GM21737 (cell line): ENCODE measurements around the gene KARS1.

Experiments used
- ATAC-seq: cut with Tn5 transposase; IDR thresholded peaks from one replicate; pipeline ENCODE4 v1.9.1; 2021; ENCODE audit warnings: mild to moderate bottlenecking, moderate library complexity; ENCODE audit not compliant: unreplicated experiment

KARS1 gene

DNA sequence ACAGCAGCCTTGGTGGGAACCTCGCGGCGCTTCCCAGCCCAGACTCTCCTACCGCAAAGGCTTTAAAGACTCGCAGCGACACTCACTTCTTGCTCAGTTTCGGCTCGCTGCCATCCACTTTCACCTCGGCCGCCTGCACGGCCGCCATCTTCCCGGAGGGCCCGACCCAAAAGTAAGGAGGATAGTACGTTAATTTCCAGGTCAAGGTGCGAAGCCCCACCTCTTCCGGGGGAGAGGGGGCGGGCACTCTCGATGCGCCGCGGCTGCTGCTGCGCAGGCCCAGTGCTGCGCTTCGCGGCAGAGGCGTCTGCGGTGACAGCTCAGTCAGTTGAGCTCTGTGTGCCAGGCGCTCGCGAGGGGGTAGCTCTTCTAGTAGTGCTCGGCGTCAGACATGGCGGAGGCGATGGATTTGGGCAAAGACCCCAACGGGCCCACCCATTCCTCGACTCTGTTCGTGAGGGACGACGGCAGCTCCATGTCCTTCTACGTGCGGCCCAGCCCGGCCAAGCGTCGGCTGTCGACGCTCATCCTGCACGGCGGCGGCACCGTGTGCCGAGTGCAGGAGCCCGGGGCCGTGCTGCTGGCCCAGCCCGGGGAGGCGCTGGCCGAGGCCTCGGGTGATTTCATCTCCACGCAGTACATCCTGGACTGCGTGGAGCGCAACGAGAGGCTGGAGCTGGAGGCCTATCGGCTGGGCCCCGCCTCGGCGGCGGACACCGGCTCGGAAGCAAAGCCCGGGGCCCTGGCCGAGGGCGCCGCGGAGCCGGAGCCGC is at the start of gene KARS1, which contains the start of gene TERF2IP:
Gene KARS1 (minus strand): TSS at position 174 of the 773 bp plus-strand sequence. CDS start 26 bp downstream, at position 148.
Gene TERF2IP (plus strand): TSS at position 282 of the 773 bp plus-strand sequence. CDS start 110 bp downstream, at position 392.
- peak; percentile 86 for ATAC-seq

DNA sequence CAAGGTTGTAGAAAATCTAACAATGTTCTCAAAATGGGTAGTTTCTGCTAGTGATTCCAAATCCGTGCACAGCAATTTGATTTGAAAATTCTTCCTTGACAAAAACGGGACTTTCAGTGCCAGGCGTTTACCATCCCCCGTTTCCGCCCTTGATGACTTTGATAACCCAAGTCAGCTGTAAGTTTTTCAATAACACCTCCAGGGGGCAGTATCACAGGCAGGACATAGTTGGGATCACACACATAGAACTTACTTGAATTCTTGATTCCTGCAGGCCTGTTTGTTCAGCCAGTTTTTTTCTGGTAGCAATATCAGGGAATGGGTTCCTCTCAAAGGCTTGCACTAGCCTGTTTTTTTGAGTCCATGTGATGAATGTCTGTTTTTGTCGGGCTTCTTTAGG is 48.2 kb upstream of the KARS1 start:
- ATAC-seq, result no peak

DNA sequence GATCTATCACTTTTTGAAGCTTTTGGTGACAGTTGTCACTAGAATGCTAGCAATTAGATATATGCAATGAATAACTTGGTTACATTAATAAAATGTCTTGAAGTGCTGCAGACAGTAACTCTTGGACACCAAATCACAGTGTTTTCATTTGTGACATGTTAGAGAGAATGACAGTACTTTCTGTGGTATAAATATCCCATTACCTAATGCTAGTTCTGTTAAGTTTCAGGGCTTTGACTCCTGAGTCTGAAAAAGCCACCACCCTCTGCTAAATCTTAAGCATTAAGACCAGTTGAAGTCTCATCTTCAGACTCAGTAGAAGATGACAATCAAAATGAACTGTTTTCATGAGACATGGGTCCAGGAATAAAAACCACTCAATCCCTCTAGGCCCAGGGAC is 39.9 kb upstream of the KARS1 start:
- ATAC-seq, result no peak

DNA sequence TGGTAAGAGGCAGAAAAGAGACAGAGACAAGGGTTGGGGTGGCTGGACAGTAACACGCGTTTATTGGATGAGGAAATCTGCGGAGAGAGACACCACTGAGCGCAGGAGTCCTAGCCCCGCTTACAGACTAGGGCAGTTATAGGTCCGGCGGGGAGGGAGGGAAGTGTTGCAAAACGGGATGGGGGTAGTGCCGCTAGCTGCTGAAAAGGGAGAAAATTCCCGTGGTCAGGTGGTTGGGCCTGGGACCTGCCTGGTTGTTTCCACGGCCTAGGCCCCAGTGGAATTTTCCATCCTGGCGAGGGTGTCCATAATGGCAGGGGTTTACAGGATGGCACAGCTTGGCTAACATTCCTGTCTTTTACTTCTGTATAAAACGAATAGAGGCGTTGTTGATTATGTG is 34.8 kb upstream of the KARS1 start:
- no peak for ATAC-seq

DNA sequence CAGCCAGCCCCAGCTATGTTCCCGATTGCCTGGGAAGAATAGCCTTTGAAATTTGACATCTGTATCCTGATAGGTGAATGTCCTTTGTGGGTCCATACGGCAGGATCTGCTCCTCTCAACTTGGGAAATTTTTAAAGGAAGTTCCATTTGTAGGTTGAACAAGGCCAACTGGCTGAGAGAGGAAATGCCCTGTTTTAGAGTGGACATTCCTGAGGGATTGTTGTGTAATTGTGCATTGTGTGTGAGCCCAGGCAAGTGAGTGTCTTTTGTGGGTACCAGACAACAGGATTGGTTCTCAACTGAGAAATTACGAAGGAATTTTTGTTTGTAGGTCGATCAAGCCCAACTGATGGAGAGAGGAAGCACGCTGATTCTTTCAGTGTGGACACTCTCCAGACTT is 31.9 kb upstream of the KARS1 start:
- ATAC-seq, result no peak

DNA sequence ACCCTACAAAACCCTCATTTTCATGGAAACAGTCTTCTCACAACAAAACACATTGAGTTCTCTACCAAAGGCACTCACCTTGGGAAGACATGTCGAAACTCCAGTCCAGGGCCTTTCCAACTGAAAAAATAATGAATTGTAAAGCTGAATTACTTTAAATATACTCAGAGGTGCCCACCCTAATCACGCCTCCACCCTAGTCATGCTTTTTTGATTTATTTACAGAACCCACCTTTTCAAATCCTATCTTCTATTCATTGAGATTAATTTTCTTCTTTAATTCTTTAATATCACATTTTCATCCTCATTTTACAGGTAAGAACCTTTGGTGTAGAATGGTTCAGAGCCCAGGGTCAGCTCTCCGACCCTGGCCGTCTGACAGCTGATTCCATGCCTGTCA is 29.4 kb upstream of the KARS1 start, which contains the start of gene CPHXL2:
Gene CPHXL2 (minus strand): TSS at position 101 of the 400 bp plus-strand sequence. CDS start 10 bp downstream, at position 91.
- ATAC-seq, result no peak

DNA sequence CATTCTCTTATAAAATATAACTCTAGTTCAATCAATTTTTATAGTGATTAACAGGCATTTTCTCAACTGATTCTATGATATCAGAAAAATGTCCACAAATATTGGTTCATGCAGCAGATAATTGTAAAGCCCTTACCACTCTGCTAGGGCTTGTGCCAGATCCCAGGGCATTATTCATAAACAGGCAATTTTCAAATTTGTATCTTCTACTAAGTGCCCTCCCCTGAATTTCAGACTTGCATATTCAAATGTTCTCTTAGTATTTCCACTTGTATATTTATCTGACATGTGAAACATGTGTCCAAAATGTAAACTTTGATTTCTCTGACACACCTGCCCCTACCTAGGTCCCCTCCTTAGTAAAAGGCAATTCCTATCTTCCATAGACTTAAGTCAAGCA is 20.0 kb upstream of the KARS1 start:
- no peak for ATAC-seq

DNA sequence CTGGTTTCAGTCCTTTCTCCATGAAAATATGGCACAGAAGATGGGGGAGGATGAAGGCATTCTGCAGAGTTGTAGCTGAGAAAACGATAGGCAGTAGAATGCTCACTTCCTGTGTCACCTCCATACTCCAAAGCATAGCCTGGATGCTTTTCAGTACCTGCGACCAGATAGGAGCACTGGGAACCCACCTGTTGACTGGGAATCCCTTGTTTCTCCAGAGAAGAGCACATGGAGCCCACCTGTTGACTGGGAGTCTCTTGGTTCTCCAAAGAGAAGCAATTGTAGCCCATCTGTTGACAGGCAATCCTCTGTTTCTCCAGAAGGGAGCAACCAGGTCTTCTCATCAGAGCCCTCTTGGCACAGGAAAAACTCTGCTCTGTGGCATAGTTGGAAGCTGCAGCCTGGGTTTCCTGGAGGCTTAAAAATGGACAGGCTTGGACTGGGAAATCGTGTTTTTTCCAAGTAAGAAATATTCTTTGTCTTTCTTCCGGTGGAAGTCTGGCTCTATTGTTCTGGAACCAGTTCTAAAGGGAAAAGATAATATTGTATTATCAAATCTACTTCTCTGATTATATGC is 13.3 kb upstream of the KARS1 start:
- no peak for ATAC-seq

DNA sequence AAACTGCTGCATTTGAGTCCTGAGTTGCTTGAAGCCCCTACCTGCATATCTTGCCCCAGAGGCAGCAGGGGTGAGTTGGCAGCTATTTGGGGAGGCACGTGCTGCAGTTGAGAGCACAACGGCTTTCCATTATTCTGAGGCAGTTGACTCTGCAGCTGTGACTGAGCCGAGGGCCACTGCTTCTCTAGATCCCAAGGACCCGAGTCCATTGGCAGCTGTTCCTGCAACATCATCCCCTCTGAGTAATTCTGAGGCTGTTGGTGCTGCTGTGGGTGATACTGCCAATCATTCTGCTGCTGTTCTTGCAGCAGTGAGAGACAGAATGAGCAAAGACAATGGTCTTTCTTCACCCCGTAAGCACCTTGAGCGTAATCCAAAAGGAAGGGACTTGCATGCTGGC is 12.9 kb upstream of the KARS1 start:
- no peak for ATAC-seq

DNA sequence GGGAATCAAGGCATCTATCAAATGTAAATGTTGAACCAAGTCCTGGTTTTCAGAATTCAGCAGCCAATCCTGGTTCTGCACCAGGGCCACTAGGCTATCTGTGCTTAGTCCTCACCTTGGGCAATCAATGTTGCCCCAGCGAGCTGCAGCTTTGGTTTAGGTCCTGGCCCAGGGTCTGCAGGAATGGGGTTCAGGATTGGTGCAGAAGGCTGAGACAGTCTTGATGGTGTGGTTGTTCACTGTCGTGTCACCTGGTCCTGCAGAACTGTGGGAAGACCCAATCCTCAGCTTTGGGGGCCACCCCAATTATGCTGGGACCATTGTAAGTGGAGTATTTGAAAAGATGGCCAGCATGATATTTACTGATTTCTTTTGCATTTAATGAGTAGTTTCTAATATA is 10.7 kb upstream of the KARS1 start:
- no peak for ATAC-seq

DNA sequence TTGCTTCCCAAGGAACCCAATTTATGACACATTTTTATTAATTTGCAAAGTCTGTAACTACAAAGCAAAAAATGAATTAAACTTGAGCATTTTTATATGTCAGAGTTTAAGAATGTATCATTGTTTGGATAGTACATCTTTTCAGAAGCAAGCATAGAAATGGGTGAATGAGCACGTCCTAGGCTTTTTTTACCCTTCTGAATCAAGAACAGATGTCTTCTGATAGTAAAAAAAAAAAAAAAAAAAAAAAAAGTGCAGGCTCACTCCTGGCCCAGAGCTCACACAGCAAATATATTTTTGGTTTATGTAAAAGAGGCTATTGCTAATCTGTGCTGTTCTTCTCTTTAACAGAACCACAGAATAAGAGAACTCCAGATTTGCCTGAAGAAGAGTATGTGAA is 6.5 kb upstream of the KARS1 start:
- no peak for ATAC-seq

DNA sequence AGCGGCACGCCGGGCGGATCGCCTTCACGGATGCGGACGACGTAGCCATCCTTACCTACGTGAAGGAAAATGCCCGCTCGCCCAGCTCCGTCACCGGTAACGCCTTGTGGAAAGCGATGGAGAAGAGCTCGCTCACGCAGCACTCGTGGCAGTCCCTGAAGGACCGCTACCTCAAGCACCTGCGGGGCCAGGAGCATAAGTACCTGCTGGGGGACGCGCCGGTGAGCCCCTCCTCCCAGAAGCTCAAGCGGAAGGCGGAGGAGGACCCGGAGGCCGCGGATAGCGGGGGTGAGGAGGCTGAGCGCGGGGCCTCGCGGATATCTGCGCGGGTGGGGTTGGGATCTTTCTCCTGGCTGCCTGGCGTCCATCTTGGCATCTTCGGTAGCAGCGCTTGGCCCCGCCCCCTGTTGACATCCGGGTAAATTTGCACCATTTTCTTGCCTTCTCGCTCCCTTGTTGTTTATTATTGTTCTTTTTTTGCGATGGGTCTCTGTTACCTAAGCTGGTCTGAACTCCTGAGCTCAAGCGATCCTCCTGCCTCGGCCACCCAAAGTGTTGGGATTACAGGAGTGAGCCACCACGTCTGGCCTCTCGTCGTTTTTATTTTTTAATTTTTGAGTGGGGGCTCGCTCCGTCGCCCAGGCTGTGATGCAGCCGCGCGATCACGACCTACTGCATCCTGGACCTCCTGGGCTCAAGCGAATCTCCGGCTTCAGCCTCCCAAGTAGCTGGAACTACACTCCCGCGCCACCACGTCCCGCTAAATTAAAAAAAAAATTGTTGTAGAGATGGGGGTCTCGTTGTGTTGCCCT is 1.0 kb upstream of the KARS1 start:
- peak; percentile 33 for ATAC-seq

DNA sequence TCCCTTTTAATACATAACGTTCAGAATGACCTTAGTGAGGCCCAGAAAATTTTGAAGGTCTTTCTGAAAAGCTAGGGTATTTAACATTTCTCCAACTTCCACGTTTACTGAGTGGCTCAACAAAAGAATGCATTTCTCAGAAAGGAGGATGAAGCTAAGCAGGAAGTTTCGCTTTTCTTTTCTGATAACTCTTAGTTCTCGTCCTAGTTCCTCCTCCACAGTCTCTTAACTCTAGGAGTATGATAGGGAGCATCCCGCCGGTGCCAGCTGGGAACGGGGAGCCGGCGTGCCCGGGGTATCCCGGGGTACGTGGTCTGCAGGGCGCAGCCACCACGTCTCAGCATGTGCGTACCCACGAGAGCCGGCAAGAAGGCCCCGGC is 363 bp downstream of the KARS1 start:
- ATAC-seq, result peak; percentile 23

DNA sequence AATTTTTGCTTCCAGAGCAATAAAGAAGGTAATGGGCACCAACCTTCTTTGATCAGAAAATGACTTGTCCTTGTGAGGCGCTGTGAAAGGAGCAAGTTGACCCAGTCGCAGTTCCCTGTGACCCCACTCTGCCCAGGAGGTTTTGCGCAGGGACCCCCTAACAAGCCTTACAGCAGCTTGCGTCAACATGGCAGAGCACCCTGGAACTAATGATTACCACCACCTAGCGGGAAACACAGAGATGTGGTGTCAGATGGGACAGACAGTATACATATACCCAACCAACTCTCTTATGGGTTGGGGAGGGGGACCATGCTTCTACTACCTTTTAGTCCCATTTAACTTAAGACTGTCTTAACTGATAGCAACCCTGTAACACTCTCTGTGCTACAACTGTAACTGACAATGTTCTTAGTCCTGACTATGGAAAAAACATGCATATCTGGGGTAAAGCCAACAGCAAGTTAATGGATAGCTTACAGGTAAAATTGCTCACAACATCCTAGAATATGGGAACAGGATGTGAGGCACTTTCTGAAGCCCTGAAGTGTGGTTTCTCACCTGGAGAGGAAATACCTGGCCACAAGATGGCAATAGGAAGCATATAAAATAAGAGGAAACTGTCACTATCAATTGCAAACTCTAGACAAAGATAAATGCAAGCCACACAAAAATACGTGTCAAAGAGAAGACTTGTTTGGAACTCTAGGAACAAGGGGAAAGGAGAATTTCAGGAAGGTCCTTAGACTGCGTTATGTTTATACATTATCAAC is 3.0 kb downstream of the KARS1 start:
- no peak for ATAC-seq

DNA sequence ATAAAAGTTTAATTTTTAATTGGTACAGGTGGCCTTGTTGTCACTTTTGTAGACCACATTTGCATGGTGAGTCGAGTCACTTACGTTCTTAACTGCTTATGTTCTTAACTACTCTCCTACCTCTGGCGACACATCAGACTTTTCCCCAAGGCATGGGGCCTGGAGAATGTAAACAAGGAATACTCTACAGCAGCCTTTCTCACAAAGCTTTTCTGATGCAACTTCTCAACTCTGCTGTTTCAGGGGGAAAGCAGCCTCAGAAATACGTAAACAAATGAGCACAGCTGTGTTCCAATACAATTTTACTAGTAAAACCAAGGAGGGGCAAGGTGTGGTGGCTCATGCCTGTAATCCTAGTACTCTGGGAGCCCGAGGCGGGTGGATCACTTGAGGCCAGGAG is 6.9 kb downstream of the KARS1 start:
- ATAC-seq, result no peak

DNA sequence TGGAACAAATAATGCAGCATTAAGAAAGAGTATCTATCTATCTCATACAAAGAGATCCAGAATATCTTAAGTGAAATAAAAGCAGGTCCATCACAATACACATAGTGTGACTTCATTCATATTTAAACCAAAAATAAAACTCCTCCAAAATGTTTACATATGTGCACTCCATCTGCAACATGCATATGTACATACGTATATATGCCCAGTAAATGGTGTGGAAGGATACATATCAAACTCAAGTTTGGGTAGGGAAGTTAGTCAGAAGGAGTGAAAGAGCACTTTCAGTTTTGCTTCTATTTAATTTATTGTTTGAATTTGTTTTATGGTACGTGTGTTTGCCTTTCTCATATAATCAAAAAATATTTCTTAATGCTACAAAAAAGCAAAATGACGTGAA is 12.4 kb downstream of the KARS1 start:
- ATAC-seq, result no peak

DNA sequence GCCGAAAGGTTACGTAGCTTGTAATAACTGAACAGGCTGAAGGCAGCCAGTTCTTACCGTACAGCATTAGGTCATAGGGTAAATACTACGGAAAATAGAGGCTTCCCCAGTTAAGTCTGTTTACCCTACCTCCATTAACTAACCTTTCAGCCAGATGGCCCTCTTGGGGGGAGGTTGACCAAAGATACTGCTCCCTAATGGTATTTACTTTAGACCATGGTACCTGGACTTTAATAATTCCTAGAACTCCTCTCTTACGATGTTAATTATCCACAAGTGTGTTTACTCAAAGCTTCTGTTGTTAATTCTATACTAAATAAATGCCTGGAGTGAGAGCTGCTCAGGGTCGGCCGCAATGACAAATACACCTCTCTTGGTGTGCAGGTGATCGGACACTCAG is 14.6 kb downstream of the KARS1 start:
- ATAC-seq, result no peak

DNA sequence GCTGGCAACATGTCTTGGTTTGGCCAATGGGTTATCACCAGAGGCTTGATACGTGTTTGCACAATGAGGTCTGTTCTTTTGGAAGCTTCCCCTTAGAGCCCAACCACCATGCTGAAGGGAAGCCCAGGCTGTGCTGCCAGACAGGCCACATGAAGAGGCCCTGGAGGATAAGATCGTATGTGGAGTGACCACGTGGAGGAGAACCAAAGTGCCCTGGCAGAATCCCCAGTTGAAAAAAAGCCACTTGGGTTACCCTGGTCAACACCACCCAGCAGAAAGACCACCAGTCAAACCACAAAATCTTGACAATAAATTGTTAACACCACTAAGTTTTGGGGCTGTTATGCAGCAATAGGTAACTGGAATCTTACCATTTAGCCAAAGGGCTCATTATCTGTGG is 17.4 kb downstream of the KARS1 start:
- ATAC-seq, result no peak

DNA sequence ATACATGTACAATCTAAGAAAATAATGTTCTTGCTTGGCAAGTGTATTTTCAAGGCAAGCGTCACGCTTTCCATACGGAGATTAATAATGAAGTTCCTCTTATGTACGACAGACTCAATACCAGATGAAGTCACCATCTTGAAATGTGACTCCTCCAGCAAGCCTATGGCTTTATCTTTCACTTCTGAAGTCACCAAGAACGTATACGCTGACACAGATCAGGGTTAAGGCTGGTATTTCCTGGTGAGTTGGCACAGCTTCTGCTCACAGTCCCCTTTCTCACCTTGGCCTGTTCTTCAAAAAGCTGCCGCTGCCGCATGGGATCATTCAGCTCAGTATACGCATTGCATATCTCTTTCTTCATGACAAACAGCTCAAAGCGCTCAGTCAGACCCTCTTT is 18.3 kb downstream of the KARS1 start:
- ATAC-seq, result no peak

DNA sequence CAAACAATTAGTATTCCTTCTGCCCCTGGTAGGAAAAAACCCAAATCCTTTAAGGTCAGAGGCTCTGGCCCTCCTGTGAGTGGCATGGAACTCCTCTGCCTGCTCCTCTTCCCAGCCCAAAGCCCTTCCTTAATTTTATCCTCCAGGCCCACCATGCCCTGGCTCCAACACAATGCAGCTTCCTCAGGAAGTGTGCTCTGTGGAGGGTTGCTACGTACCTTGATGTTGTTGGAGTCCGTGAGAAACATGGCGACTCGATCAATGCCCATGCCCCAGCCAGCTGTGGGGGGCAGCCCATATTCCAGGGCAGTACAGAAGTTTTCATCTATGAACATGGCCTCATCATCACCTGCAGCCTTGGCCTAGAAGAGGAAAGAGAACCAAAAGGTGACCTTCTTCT is 19.1 kb downstream of the KARS1 start:
- no peak for ATAC-seq

DNA sequence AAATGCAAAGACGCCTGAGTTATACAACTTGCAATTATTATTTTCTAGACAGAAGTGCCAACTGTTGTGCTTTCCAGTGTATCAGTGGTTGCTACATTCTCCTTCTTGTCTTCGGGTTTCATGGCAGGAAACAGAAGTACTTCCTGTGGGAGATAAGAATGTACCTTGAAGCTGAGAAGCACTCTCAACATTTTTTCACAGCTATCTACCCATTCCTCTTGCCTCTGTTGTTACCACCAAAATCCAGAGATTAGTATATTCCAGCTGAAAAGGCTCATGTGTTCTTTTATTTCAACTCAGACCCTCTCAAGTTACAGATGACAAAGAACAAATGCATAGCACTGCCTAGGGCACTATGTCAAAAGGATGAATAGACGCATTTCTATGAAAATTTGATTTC is 19.6 kb downstream of the KARS1 start:
- ATAC-seq, result no peak
